Stomach (tissue), 4 donors: Measurements from ENCODE around the gene STC2.

Source experiments
- POLR2A ChIP-seq, 4 donors: fragments of 450-650 bp; IDR thresholded peaks; one replicate each; pipeline ENCODE4 v1.6.1; 2016; ENCODE audit warnings: antibody characterized with exemption in 4 of 4, control low read depth in 2 of 4, mild to moderate bottlenecking in 1 of 4, moderate library complexity in 1 of 4
- POLR2AphosphoS5 ChIP-seq, 3 donors: sonication (generic); formaldehyde crosslinking; IDR thresholded peaks; one replicate each; pipeline ENCODE4 v1.6.1; 2016; ENCODE audit warnings: antibody characterized with exemption in 3 of 3
- TF ChIP-seq, protein P1 (sequence below), 7 experiments: fragments of 450-650 bp in 4 of 7; fragments of 200-600 bp in 3 of 7; sonication (generic) in 3 of 7; IDR thresholded peaks; one replicate each; pipeline ENCODE4 v1.5.1; 2016 to 2019; ENCODE audit warnings: antibody characterized with exemption in 7 of 7, control low read depth in 2 of 7, mild to moderate bottlenecking in 1 of 7

- TF ChIP-seq, protein P1, sequence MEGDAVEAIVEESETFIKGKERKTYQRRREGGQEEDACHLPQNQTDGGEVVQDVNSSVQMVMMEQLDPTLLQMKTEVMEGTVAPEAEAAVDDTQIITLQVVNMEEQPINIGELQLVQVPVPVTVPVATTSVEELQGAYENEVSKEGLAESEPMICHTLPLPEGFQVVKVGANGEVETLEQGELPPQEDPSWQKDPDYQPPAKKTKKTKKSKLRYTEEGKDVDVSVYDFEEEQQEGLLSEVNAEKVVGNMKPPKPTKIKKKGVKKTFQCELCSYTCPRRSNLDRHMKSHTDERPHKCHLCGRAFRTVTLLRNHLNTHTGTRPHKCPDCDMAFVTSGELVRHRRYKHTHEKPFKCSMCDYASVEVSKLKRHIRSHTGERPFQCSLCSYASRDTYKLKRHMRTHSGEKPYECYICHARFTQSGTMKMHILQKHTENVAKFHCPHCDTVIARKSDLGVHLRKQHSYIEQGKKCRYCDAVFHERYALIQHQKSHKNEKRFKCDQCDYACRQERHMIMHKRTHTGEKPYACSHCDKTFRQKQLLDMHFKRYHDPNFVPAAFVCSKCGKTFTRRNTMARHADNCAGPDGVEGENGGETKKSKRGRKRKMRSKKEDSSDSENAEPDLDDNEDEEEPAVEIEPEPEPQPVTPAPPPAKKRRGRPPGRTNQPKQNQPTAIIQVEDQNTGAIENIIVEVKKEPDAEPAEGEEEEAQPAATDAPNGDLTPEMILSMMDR (IDR thresholded peaks at IDR 0.05) = no peak
- TF ChIP-seq POLR2AphosphoS5 (IDR thresholded peaks at IDR 0.05) (no peak), POLR2A (IDR thresholded peaks at IDR 0.05) (no peak)
Observed at GRCh38 chr5:173339286-173339685, 11.1 kb upstream of the STC2 start.
